ENCODE data around the gene NECAB3. TPM values are rescaled to one million over a fixed set of nuclear protein-coding genes. Genes with fewer than 3 reads are reported as not detected.

The NECAB3 gene
- total RNA-seq, 1 donor from 2014 or later = 58.6 TPM

DNA sequence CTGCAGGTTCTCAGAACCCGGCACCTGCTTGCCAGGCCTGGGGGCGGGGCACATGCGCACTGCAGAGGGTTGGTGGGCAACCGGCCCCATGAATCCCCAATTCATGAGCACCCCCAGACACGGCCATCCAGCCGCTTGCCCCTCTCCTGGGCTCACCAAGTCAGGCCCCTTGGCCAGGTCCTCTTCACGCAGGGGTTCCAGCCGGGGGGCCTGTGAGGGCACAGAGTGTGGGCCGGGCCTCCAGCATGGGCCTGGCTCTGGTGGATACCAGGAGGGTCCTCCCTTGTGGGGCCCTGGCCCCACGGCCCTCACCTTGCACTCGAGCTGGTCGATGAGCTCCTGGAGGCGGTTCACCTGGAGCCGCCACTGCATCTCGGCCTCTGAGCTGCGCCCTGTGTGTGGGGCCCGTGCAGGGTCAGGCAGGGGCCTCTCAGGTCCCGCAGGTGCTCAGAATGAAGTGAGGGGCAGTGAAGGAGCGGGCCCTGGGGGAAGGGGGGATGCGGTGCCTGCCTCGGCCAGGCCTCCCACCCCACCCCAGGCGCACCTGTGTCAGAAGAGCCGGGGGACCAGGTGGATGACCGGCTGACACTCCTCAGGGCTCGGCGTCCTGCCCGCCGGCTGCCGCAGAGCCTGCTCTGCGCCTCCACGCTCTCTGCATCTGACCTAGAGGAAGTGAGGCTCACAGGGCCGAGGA, 14.7 kb downstream of the NECAB3 start:
- Mint-ChIP-seq H3K36me3 (peaks cover 2% of the 10 kb centered on the region), H3K4me3 (no peak overlapping the region), H3K27me3 (ENCODE audit: low read depth) (no peaks in the 10 kb centered on the region), H3K4me1 (peaks cover 19% of the 10 kb centered on the region), H3K27ac (no peak overlapping the region), H3K9me3 (no peaks in the 10 kb centered on the region)
- TF ChIP-seq, protein P1, sequence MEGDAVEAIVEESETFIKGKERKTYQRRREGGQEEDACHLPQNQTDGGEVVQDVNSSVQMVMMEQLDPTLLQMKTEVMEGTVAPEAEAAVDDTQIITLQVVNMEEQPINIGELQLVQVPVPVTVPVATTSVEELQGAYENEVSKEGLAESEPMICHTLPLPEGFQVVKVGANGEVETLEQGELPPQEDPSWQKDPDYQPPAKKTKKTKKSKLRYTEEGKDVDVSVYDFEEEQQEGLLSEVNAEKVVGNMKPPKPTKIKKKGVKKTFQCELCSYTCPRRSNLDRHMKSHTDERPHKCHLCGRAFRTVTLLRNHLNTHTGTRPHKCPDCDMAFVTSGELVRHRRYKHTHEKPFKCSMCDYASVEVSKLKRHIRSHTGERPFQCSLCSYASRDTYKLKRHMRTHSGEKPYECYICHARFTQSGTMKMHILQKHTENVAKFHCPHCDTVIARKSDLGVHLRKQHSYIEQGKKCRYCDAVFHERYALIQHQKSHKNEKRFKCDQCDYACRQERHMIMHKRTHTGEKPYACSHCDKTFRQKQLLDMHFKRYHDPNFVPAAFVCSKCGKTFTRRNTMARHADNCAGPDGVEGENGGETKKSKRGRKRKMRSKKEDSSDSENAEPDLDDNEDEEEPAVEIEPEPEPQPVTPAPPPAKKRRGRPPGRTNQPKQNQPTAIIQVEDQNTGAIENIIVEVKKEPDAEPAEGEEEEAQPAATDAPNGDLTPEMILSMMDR (IDR thresholded peaks at IDR 0.05; ENCODE audit: unreplicated experiment) = no peak
- no peak for DNase-seq (ENCODE audit: low spot score in 2 of 2, unreplicated experiment in 2 of 2)

DNA sequence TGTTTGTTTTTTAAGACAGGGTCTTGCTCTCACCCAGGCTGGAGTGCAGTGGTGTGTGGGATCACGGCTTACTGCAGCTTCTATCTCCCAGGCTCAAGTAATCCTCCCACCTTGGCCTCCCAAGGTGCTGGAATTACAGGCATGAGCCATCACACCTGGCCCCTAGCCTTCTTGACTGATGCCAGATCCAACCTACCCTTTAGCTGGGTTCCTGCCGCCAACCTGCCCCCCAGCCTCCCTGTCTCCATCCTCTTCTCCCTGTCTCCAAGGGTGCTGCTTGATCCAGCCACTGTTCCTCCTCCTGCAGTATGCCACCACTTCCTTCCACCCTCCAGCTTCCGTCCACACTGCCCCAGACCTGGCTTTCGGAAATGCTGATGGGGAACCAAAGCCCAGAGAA, 15.3 kb downstream of the NECAB3 start:
- Mint-ChIP-seq H3K4me1 (peaks cover 22% of the 10 kb centered on the region), H3K4me3 (no peak overlapping the region), H3K27me3 (ENCODE audit: low read depth) (no peaks in the 10 kb centered on the region), H3K27ac (no peak overlapping the region), H3K9me3 (no peaks in the 10 kb centered on the region), H3K36me3 (peaks cover 2% of the 10 kb centered on the region)
- TF ChIP-seq, protein P1 (IDR thresholded peaks at IDR 0.05; ENCODE audit: unreplicated experiment) = no peak
- DNase-seq (ENCODE audit: low spot score in 2 of 2, unreplicated experiment in 2 of 2) = no peak

DNA sequence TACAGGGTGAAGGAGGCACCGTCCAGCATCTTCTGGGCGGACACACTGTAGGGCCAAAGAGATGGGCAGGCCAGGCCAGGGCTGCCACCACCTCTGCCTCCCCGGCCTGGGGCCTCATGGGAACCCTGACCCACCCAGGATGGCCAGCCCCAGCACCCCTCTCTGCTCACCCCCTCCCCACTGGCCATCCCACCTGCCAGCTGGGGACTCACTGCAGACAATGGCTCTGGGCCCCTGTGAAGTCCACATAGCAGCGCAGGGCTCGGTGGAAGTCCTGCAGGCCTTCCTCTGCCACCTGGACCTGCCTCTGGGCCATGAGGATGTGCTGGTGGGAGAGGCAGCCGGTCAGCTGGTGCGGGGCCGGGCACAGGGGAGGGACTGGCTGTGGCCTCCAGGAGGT, 15.7 kb downstream of the NECAB3 start:
- Mint-ChIP-seq H3K4me3 (no peak overlapping the region), H3K27me3 (ENCODE audit: low read depth) (no peaks in the 10 kb centered on the region), H3K27ac (no peak overlapping the region), H3K36me3 (peaks cover 2% of the 10 kb centered on the region), H3K9me3 (no peaks in the 10 kb centered on the region), H3K4me1 (peaks cover 26% of the 10 kb centered on the region)
- DNase-seq (ENCODE audit: low spot score in 2 of 2, unreplicated experiment in 2 of 2) = no peak
- TF ChIP-seq, protein P1 (IDR thresholded peaks at IDR 0.05; ENCODE audit: unreplicated experiment) = no peak

DNA sequence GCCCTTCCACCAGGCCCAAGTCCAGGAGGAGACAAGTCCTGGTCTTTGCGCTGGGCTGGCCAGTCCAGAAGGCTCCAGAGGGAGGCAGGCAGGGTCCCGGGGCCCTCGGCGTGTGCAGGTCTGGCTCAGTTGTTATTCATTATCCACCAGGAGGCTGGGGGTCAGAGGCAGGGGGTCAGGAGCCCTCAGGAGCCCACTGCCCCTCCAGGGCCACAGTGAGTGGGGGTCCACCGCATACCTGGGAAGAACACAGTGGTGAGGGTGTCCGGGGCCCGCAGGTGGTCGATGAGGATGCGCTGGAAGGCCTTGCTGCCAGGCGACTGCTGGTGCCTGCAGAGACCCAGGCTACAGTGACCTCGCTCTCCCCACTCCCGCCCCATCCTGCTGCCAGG, 16.5 kb downstream of the NECAB3 start:
- peaks cover 2% of the 10 kb centered on the region for H3K36me3 Mint-ChIP-seq
- no peak for DNase-seq (ENCODE audit: low spot score in 2 of 2, unreplicated experiment in 2 of 2)
- H3K4me3 Mint-ChIP-seq = no peak overlapping the region
- H3K27ac Mint-ChIP-seq = no peak overlapping the region
- no peaks in the 10 kb centered on the region for H3K9me3 Mint-ChIP-seq
- H3K27me3 Mint-ChIP-seq (ENCODE audit: low read depth) = no peaks in the 10 kb centered on the region
- TF ChIP-seq, protein P1 (IDR thresholded peaks at IDR 0.05; ENCODE audit: unreplicated experiment) = no peak
- peaks cover 30% of the 10 kb centered on the region for H3K4me1 Mint-ChIP-seq

DNA sequence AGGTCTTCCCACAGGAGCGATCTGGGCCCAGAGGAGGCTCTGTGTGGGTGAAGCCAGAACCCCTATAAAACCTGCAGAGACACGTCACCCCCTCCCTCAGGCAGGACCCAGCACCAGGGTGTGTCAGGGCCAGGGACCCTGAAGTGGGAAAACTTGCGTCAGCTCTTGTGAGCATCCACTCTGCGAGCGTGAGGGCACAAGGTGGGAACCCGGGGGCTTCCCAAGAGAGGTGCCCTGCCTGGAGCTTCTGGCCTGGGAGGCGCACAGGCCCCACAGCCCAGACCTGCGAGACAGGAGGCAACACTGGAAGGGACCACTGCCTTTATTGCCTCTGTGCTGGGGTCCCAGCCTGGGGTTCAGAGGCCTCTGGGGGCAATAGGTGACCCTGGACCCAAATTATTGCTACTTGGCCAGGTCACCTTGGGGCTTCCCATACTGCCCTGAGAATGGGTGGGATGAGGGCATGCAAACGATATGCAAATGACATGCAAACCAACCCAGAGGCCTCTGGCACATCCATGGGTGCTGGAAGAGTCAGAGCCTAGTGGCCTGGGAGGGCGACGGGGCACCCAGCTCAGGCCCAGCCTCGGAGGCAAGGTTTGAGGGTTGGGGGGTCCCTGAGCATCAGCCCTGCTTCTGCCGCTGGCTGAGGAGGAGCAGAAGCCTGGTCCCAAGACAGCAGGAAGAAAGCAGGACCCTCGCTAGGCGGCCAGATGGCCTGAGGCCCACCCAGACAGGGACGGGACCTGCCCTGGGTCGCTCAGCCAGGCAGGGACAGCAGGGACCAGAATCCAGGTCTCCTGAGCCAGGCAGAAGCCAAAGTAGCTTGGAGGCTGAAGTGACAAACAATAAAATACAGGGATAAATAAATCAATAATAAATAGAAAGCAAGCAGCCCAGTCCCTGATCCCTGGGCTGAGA, 17.2 kb downstream of the NECAB3 start:
- Mint-ChIP-seq H3K27ac (no peak overlapping the region), H3K27me3 (ENCODE audit: low read depth) (no peaks in the 10 kb centered on the region)

More for the DNA sequence above, 17.2 kb downstream of the NECAB3 start:
- Mint-ChIP-seq H3K9me3 (no peaks in the 10 kb centered on the region), H3K4me1 (peaks cover 32% of the 10 kb centered on the region), H3K36me3 (peaks cover 2% of the 10 kb centered on the region), H3K4me3 (no peak overlapping the region)
- DNase-seq (ENCODE audit: low spot score in 2 of 2, unreplicated experiment in 2 of 2) = no peak
- TF ChIP-seq, protein P1 (IDR thresholded peaks at IDR 0.05; ENCODE audit: unreplicated experiment) = no peak
